ENCODE results near the gene APEH.

Gene APEH

GRCh38 chr3:49655731-49656285 lies 18.3 kb upstream of the APEH start:
- Mint-ChIP-seq H3K9me3 (no peaks in the 10 kb centered on the region), H3K27me3 (ENCODE audit: low read depth, poor library complexity) (peaks cover 4% of the 10 kb centered on the region), H3K4me3 (no peak overlapping the region), H3K4me1 (peaks cover 39% of the 10 kb centered on the region), H3K36me3 (ENCODE audit: low read depth) (no peaks in the 10 kb centered on the region), H3K27ac (no peak overlapping the region)
- no peak for DNase-seq
- TF ChIP-seq, protein P1, sequence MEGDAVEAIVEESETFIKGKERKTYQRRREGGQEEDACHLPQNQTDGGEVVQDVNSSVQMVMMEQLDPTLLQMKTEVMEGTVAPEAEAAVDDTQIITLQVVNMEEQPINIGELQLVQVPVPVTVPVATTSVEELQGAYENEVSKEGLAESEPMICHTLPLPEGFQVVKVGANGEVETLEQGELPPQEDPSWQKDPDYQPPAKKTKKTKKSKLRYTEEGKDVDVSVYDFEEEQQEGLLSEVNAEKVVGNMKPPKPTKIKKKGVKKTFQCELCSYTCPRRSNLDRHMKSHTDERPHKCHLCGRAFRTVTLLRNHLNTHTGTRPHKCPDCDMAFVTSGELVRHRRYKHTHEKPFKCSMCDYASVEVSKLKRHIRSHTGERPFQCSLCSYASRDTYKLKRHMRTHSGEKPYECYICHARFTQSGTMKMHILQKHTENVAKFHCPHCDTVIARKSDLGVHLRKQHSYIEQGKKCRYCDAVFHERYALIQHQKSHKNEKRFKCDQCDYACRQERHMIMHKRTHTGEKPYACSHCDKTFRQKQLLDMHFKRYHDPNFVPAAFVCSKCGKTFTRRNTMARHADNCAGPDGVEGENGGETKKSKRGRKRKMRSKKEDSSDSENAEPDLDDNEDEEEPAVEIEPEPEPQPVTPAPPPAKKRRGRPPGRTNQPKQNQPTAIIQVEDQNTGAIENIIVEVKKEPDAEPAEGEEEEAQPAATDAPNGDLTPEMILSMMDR (IDR thresholded peaks at IDR 0.05) = no peak

DNA sequence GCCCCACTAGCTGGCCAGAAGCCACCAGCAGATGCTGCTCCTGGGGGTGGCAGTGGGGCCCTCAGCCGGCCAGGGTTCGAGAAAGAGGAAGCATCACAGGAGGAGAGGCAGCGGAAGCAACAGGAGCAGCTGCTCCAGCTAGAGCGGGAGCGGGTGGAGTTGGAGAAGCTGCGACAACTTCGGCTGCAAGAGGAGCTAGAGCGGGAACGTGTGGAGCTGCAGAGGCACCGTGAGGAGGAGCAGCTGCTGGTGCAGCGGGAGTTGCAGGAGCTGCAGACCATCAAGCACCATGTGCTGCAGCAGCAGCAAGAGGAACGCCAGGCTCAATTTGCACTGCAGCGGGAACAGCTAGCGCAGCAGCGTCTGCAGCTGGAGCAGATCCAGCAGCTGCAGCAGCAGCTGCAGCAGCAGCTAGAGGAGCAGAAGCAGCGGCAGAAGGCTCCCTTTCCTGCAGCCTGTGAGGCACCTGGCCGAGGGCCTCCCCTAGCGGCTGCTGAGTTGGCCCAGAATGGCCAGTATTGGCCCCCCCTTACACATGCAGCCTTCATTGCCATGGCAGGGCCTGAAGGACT lies 17.5 kb upstream of the APEH start:
- no peaks in the 10 kb centered on the region for H3K36me3 Mint-ChIP-seq (ENCODE audit: low read depth)
- H3K4me1 Mint-ChIP-seq = peaks cover 31% of the 10 kb centered on the region
- DNase-seq = no peak
- TF ChIP-seq, protein P1 (IDR thresholded peaks at IDR 0.05) = no peak
- H3K27ac Mint-ChIP-seq = no peak overlapping the region
- peaks cover 4% of the 10 kb centered on the region for H3K27me3 Mint-ChIP-seq (ENCODE audit: low read depth, poor library complexity)
- H3K9me3 Mint-ChIP-seq = no peaks in the 10 kb centered on the region
- H3K4me3 Mint-ChIP-seq = no peak overlapping the region

- TF ChIP-seq, protein P1 (IDR thresholded peaks at IDR 0.05) = no peak
- no peak overlapping the region for H3K27ac Mint-ChIP-seq
- H3K4me1 Mint-ChIP-seq = peaks cover 28% of the 10 kb centered on the region
- H3K36me3 Mint-ChIP-seq (ENCODE audit: low read depth) = no peaks in the 10 kb centered on the region
- H3K4me3 Mint-ChIP-seq = no peak overlapping the region
- H3K27me3 Mint-ChIP-seq (ENCODE audit: low read depth, poor library complexity) = peaks cover 4% of the 10 kb centered on the region
- DNase-seq = no peak
- no peaks in the 10 kb centered on the region for H3K9me3 Mint-ChIP-seq
Measured at GRCh38 chr3:49657208-49657915, 16.8 kb upstream of the APEH start.

- Mint-ChIP-seq H3K4me1 (peaks cover 15% of the 10 kb centered on the region), H3K36me3 (ENCODE audit: low read depth) (no peaks in the 10 kb centered on the region), H3K9me3 (no peaks in the 10 kb centered on the region), H3K27ac (no peak overlapping the region), H3K4me3 (no peak overlapping the region), H3K27me3 (ENCODE audit: low read depth, poor library complexity) (peaks cover 4% of the 10 kb centered on the region)
- DNase-seq = no peak
- TF ChIP-seq, protein P1 (IDR thresholded peaks at IDR 0.05) = no peak
Measured at GRCh38 chr3:49658711-49659110, 15.4 kb upstream of the APEH start.

DNA sequence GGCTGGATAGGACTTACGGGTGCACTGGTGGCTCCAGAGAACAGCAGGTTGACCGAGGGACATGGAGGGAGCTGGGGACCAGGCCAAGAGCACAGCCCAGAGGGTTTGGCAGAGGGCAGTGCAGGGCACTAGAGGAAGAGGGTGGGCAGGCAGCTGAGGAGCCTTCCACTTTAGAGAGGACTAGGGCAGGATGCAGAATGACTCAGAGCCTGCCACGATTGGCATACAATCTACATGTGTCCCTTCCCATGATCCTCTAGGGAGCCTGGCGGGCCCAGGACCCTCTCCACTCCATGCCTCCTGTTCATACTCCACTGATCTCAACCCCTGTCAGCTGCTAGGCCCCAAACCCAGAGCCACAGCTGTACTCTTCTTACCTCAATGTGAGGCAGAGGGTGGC lies 14.4 kb upstream of the APEH start:
- Mint-ChIP-seq H3K9me3 (no peaks in the 10 kb centered on the region), H3K27ac (no peak overlapping the region), H3K27me3 (ENCODE audit: low read depth, poor library complexity) (peaks cover 8% of the 10 kb centered on the region), H3K4me3 (no peak overlapping the region), H3K4me1 (peaks cover 9% of the 10 kb centered on the region), H3K36me3 (ENCODE audit: low read depth) (no peaks in the 10 kb centered on the region)
- TF ChIP-seq, protein P1 (IDR thresholded peaks at IDR 0.05) = no peak
- DNase-seq = no peak

Measured in nephron progenitor cell (in vitro differentiated cells).